Stomach smooth muscle (tissue), 2 donors: ENCODE data around the gene COL4A6.

ENCODE experiments used
- H3K27ac ChIP-seq: one replicate; pipeline ENCODE4 v1.7.0; 2013; ENCODE audit warnings: mild to moderate bottlenecking, low read length, inconsistent platforms
- H3K27me3 ChIP-seq, 2 donors: one replicate each; pipeline ENCODE4 v1.7.0; 2013; ENCODE audit warnings: low read length in 2 of 2; ENCODE audit not compliant: insufficient read depth in 2 of 2, control insufficient read depth in 1 of 2
- H3K36me3 ChIP-seq, 2 donors: one replicate each; pipeline ENCODE4 v1.7.0; 2013; ENCODE audit warnings: low read length in 2 of 2; ENCODE audit not compliant: control insufficient read depth in 2 of 2, insufficient read depth in 2 of 2
- H3K4me1 ChIP-seq: one replicate; pipeline ENCODE4 v1.7.0; 2013; ENCODE audit warnings: low read length; ENCODE audit not compliant: control insufficient read depth, insufficient read depth
- H3K4me3 ChIP-seq, 2 donors: one replicate each; pipeline ENCODE4 v1.7.0; 2013; ENCODE audit warnings: low read length in 2 of 2
- H3K9ac ChIP-seq, 2 donors: one replicate each; pipeline ENCODE4 v1.7.0; 2013; ENCODE audit warnings: low read length in 2 of 2, mild to moderate bottlenecking in 1 of 2
- H3K9me3 ChIP-seq, 2 donors: one replicate each; pipeline ENCODE4 v1.7.0; 2013; ENCODE audit warnings: low read length in 2 of 2; ENCODE audit not compliant: control insufficient read depth in 2 of 2
- donor health status: healthy.
- donor health status: Pancreatic carcinoma.

Gene COL4A6

GRCh38 chrX:108160309-108160708 is 277.9 kb downstream of the COL4A6 start:
- H3K9ac ChIP-seq = no peak overlapping the region
- H3K4me1 ChIP-seq = peaks cover 2% of the 10 kb centered on the region
- H3K27me3 ChIP-seq = peaks cover 0 to 21% of the 10 kb centered on the region in 2 donors
- H3K4me3 ChIP-seq = no peak overlapping the region
- no peaks in the 10 kb centered on the region for H3K9me3 ChIP-seq
- H3K36me3 ChIP-seq = peaks cover 0 to 6% of the 10 kb centered on the region in 2 donors
- no peak overlapping the region for H3K27ac ChIP-seq

GRCh38 chrX:108159028-108159670 is 279.1 kb downstream of the COL4A6 start:
- Histone ChIP-seq H3K9me3 (no peaks in the 10 kb centered on the region), H3K4me1 (no peaks in the 10 kb centered on the region), H3K36me3 (peaks cover 0 to 5% of the 10 kb centered on the region in 2 donors), H3K27ac (no peak overlapping the region), H3K9ac (no peak overlapping the region), H3K4me3 (no peak overlapping the region), H3K27me3 (peaks cover 0 to 21% of the 10 kb centered on the region in 2 donors)

- peaks cover 0 to 19% of the 10 kb centered on the region in 2 donors for H3K27me3 ChIP-seq
- H3K4me1 ChIP-seq = no peaks in the 10 kb centered on the region
- H3K9me3 ChIP-seq = no peaks in the 10 kb centered on the region
- H3K4me3 ChIP-seq = no peak overlapping the region
- H3K36me3 ChIP-seq = peaks cover 0 to 3% of the 10 kb centered on the region in 2 donors
- H3K27ac ChIP-seq = no peak overlapping the region
- H3K9ac ChIP-seq = no peak overlapping the region
Observed at GRCh38 chrX:108157628-108158027, 280.6 kb downstream of the COL4A6 start.

- Histone ChIP-seq H3K4me1 (no peaks in the 10 kb centered on the region), H3K36me3 (peaks cover 0 to 3% of the 10 kb centered on the region in 2 donors), H3K9ac (no peak overlapping the region), H3K4me3 (no peak overlapping the region), H3K27me3 (peaks cover 0 to 22% of the 10 kb centered on the region in 2 donors), H3K27ac (no peak overlapping the region), H3K9me3 (no peaks in the 10 kb centered on the region)
Observed at GRCh38 chrX:108156934-108157466, 281.2 kb downstream of the COL4A6 start.

GRCh38 chrX:108156082-108156481 is 282.1 kb downstream of the COL4A6 start:
- H3K4me1 ChIP-seq = no peaks in the 10 kb centered on the region
- H3K9me3 ChIP-seq = no peaks in the 10 kb centered on the region
- H3K36me3 ChIP-seq = peaks cover 0 to 3% of the 10 kb centered on the region in 2 donors
- H3K27ac ChIP-seq = no peak overlapping the region
- no peak overlapping the region for H3K4me3 ChIP-seq
- H3K27me3 ChIP-seq = peaks cover 0 to 19% of the 10 kb centered on the region in 2 donors
- H3K9ac ChIP-seq = no peak overlapping the region

GRCh38 chrX:108148524-108148923 is 289.7 kb downstream of the COL4A6 start:
- no peaks in the 10 kb centered on the region for H3K9me3 ChIP-seq
- peaks cover 0 to 6% of the 10 kb centered on the region in 2 donors for H3K27me3 ChIP-seq
- no peak overlapping the region for H3K4me3 ChIP-seq
- no peak overlapping the region for H3K27ac ChIP-seq
- H3K4me1 ChIP-seq = no peaks in the 10 kb centered on the region
- no peak overlapping the region for H3K9ac ChIP-seq
- peaks cover 2% of the 10 kb centered on the region in 2 donors for H3K36me3 ChIP-seq

GRCh38 chrX:108138814-108139702 is 299.2 kb downstream of the COL4A6 start:
- Histone ChIP-seq H3K4me1 (no peaks in the 10 kb centered on the region), H3K4me3 (no peak overlapping the region), H3K9me3 (no peaks in the 10 kb centered on the region), H3K27me3 (peaks cover 0 to 2% of the 10 kb centered on the region in 2 donors), H3K9ac (no peak overlapping the region), H3K36me3 (peaks cover 4 to 5% of the 10 kb centered on the region in 2 donors), H3K27ac (no peak overlapping the region)

- Histone ChIP-seq H3K9ac (no peak overlapping the region), H3K4me3 (no peak overlapping the region), H3K4me1 (no peaks in the 10 kb centered on the region), H3K36me3 (peaks cover 2 to 5% of the 10 kb centered on the region in 2 donors), H3K27me3 (peaks cover 0 to 6% of the 10 kb centered on the region in 2 donors), H3K9me3 (no peaks in the 10 kb centered on the region), H3K27ac (no peak overlapping the region)
Observed at GRCh38 chrX:108134724-108135123, 303.5 kb downstream of the COL4A6 start.

GRCh38 chrX:108132876-108133275 is 305.3 kb downstream of the COL4A6 start:
- Histone ChIP-seq H3K9me3 (no peaks in the 10 kb centered on the region), H3K9ac (no peak overlapping the region), H3K36me3 (peaks cover 2 to 5% of the 10 kb centered on the region in 2 donors), H3K27me3 (peaks cover 0 to 6% of the 10 kb centered on the region in 2 donors), H3K4me3 (no peak overlapping the region), H3K27ac (no peak overlapping the region), H3K4me1 (no peaks in the 10 kb centered on the region)

- no peak overlapping the region for H3K4me3 ChIP-seq
- no peaks in the 10 kb centered on the region for H3K9me3 ChIP-seq
- H3K36me3 ChIP-seq = peaks cover 2 to 5% of the 10 kb centered on the region in 2 donors
- no peak overlapping the region for H3K9ac ChIP-seq
- H3K27ac ChIP-seq = no peak overlapping the region
- no peaks in the 10 kb centered on the region for H3K4me1 ChIP-seq
- peaks cover 0 to 6% of the 10 kb centered on the region in 2 donors for H3K27me3 ChIP-seq
Observed at GRCh38 chrX:108132034-108132433, 306.2 kb downstream of the COL4A6 start.
